HT1080 (cell line): Measurements from ENCODE around the gene ZNF330. TPM values are rescaled to one million over a fixed set of nuclear protein-coding genes. Genes with fewer than 3 reads are reported as not detected.
"Not testable (repeated sequence)": the region's sequence is repeated elsewhere in the genome, so short reads cannot be mapped to it uniquely, and the experiment has no call there.

Experiments used
- DNase-seq: peaks from one replicate; pipeline ENCODE4 v3.0.0-alpha.2; 2015; ENCODE audit warnings: low read depth
- polyA plus RNA-seq, 2 experiments: library from polyadenylated mRNA; depleted of rRNA; stranded (reverse); fragments of >200 nt; gene quantifications; 2 replicates each; pipeline ENCODE4 v1.2.3, GENCODE V29; 2015
- total RNA-seq: library from RNA; depleted of rRNA; stranded (reverse); fragments of >200 nt; shearing (Covaris generic); gene quantifications from 2 replicates; pipeline ENCODE4 v1.2.3, GENCODE V29; 2014; rRNA removed

The ZNF330 gene
- total RNA-seq: 56.8 and 60.7 TPM in 2 replicates
- polyA plus RNA-seq (2015; cell fraction: cytosol; rRNA removed): 61.6 and 75.7 TPM in 2 replicates
- 74.9 and 75.4 TPM in 2 replicates for polyA plus RNA-seq (2015; cell fraction: nucleus; rRNA removed)

DNA sequence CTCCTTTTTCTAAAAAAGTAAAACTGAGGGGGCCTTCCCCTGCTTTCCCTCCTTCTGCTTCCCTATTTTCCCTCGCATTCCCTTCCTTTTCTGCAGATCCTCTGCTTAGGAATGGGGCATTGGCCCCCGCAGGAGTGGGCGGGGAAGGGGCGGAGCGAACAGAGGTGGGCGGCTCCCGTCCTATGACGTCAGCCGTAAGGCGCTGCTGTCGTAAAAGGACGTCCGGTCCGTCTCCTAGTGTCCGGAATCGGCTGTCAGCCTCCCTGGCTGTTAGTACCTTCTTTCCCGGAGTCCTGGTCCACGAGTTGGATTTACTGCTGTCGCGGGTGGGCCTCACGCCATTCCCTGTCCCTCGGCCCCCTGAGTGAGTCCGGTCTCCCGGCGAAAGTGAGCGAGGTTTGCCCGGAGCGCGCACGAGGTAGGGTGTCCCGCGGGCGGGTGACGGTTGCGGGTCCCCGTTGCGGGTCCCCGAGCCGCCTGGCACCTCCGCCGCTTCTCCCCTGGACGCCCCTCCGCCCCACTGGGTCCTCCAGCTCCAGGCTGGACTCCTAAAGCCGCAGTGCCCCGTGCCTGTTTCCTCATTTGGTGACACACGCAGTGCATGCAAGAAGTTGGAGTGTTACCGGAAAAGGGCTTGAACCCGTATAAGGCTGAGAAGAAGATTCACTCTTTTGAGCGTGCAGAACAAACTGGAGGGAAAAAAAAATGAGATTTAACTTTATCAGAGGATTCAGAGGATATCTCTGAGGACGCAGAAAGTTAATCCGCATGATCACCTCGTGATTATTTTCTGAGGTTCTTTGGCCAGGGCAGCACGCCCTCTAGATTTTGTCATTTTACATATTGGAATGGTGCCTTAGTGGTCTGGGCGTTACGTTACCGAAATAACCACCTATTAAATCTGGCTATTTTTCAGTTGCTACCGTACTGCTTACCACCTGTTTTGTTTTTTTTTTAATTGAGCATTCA lies at the start of gene ZNF330:
TSS of gene ZNF330 (plus strand) at position 205 of the 969 bp plus-strand sequence. CDS start 1,477 bp downstream, outside the sequence.
- DNase-seq: peak; percentile 91

DNA sequence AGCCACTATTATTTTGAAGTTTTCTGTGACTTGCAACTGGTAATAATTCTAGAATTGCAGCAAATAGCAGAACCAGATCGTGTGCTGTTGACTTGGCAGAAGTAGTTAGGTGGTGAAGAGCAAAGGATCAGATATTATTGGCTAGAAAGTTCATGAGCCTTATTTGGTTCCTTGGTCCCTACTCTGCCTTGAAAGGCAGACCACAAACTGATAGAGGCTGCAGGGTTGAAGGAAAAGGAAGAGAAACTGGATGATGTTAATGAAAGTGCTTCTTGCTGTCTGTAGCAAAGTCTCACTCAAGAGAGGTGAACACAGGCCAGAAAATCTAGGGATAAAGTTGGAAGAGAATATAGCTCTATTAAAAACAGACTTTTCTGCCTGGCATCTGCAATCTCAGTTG lies 46.2 kb upstream of the ZNF330 start:
- no peak for DNase-seq

GRCh38 chr4:141177171-141177570 lies 43.5 kb upstream of the ZNF330 start:
- no peak for DNase-seq

DNA sequence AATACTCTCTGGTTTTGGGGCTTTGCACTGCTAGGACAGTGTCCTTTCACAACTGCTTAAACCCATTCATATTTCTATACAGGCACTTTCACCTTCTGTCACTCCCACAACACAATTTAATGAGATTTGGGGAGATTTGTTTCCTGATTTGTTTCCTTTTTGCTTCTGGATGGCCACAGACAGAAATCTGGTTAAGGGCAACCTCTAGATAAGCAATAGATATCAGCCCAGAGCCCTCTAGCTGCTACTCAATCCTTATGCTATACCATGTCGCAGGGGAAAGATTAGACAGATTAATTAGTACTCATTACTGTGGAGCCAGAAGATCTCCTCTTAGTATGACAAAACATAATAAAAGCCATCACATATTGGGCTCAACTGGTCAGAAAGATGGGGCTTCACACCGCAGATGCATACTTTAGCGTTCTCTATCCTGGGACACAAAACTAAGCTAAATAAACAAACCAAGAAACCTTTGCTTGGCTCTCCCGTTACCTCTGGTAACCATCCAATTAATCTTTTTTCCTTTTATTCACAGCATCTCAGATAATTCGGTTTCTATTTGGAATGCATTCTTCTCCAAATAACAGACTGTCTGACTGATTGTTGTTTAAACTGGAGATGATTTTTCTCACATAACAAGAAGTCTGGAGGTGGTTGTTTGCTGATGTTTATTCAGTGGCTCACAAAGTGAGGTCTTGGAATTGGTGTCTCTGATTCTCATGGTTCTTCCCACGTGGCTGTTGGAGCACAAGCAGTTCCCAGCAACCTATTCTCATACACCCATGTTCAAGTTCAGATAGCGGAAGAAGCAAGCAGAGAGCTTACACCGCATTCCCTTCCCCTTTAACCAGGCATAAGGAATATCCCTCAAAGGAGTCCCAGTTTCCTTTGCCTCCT lies 41.0 kb upstream of the ZNF330 start:
- no peak for DNase-seq

DNA sequence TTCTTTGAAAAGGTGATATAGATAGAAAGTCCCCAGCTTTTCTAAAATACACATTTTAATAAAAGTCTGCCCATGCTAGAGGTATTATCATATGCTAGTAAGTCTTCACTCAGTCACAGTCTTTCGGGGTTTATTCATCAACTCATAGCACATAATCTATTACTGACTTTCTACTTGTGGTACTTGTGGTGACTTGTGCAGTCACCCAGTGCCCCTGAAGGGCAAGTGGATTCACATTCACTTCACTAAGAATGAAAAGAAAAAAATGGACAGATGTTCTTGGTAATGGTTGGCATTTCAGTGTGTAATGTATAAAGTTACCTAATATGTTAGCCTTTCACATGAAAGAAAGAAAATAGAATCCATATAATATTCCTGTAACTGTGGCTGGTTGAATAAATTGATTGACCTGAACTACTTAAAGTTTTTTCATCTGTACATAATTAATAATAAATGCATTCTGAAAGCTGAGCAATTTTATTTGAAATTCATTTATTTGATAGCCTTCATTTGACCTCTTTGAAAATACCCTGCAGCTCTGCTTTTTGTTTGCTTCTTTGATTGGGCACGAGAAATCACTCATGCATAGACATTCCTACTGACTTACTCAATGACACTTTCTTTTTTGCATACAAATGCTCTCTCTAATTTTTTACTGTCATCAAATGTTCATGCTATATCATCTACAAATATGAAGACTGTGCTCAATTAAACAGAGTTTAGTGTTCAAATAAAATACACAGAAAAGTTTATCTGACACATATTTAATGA lies 39.5 kb upstream of the ZNF330 start:
- no peak for DNase-seq

DNA sequence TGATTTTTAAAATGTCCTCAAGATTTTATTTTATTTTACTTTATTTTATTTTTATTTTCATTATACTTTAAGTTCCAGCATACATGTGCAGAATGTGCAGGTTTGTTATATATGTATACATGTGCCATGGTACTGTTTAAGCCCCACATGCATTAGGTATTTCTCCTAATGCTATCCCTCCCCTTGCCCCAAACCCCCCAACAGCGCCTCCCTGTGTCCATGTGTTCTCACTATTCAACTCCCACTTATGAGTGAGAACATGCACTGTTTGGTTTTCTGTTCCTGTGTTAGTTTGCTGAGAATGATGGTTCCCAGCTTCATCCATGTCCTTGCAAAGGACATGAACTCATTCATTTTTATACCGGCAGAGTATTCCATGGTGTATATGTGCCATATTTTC lies 37.2 kb upstream of the ZNF330 start:
- DNase-seq: not testable (repeated sequence)

DNA sequence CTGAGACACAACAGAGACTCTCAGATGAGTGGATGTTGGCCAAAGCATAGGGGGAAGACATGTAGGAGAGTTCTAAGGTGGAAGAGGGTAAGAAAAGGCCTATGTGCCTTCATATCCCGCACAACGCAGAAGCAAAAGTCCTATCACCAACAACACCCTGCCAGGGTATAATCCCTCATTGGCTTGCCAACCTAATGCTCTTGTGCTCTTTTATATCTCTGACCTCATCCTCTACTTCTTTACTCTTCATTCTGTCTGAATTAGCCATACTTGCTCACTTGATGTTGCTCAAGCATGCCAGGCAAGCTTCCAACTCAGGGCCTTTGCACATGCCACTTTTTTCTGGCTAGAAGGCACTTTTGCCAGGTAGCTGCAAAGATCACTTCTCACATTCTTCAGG lies 28.1 kb upstream of the ZNF330 start:
- no peak for DNase-seq

DNA sequence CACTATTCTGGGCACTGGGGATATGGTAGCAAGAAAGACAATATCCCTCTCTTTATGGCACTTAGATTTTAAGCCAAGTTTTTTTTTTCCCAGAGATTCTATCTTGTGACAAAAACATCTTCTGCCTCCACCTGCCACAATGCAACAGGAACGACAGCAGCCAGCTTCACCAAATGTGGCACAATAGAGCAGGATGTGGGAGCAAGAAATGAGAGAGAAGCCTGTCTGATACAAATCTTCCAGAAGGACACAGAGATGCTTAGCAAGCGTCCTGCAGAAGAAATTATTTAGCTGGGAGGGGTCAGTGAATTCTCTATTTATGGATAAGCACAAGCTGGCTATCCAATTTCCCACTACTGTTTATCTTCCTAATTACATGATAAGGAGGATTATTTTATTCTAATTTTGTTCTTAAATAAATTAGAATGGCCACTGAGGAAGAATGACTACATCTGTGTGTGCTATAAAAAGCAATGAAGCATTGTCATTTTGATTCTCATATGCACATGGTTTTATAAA lies 27.1 kb upstream of the ZNF330 start:
- no peak for DNase-seq

- DNase-seq: no peak
Measured at GRCh38 chr4:141195095-141195707, 25.5 kb upstream of the ZNF330 start.

DNA sequence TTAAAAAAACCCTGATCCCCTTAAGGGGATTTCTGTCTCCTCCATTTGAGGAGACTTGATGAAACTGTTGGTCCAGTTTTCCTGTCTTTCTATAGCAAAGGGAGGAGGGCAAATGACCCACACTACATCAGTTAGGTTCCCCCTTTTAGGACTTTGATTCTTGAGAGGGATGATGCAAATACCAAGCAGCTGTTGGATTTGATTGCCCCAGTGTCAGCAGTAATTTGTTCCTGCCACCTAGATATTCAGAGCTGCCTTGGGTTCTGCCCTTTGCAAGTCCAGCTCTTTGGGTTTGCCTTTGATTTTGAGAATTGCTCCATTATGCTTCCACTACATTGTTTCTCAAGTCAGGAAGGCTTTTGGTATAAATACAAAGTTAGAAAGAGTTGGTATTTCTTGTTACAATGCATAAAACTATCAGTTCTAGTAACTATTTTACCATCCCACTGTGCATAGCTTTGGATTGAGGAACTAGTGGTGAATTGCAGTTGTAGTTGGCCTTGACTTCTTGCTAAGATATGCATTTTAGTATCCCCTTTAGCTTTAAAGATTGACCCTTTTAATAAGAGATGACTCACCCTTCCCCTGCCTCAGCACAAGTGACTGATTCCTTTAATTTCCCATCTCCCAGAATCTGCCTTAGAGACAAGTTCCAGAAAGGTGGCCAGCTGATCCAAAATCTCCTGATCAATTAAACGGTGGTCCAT lies 24.3 kb upstream of the ZNF330 start:
- no peak for DNase-seq

DNA sequence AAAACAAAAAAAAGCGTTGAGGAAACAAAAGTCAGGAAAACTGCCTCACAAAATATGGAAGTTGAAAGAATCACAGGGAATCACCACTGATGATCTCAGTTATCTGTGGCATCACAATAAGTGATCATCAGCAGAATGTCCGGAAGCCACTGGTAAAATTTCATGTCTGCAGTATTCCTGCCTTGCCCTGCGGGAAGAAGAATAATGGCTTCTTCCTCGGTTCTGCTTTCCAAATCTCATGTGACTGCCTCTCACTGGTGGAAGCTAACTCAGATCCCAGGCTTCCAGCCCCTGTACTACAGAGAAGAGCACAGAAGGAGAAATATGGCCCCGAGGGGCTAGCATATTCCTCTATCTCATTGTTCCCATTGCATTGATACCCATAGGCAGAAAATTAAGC lies 12.7 kb upstream of the ZNF330 start:
- DNase-seq: no peak

DNA sequence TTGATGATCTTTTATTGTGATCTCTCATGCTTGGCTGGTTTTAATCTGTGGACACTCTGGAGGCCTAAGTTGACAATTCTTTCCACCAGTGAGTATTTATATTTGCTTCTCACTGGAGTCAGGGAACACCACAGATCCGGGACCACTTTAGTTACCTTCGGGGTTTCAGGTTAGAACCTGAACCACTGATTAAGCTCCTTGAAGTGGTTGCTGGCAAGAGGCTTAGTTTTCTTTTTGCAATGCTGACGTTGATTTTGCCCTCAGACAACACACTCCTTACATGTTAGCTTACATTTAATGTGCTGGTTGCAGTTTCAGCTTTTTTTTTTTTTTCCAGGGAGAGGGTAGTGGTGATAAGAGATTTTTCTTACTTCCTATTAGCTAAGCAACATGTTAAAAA lies 10.5 kb upstream of the ZNF330 start:
- no peak for DNase-seq

DNA sequence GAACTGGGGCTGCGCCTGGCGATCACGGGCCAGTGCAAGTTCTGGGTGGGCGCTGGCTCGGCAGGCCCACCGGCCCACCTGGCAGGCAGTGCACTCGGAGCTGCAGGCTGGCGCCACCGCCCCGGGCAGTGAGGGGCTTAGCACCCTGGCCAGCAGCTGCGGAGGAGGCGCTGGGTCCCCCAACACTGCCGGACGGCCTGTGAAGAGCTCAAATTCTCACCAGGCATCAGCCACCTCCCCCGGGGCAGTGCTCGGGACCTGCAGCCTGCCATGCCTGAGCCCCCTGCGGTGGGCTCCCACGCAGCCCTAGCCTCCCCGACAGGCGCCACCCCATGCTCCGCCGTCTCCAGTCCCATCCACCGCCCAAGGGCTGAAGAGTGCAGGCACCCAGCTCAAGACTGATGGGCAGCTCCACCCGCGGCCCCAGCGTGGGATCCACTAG lies 7.1 kb upstream of the ZNF330 start:
- DNase-seq: no peak

DNA sequence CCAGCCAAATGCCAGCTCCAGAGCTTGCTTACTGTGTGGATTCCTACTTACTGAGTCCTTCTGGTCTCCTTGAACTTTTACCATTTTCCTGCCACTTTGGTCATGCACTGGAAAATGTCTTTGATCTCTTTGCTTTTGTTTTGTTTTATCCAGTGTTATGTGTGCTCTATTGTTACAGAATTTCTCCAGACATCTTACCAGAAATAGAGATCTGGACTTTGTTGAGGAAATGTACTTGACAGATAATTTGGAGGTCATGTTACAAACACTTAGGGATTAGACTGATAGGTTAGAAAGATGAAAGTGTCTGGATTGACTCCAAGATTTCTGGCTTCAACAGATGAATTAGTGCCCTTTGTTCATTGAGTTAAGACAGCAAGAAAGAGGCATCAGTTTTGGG lies 5.7 kb upstream of the ZNF330 start:
- DNase-seq: no peak

DNA sequence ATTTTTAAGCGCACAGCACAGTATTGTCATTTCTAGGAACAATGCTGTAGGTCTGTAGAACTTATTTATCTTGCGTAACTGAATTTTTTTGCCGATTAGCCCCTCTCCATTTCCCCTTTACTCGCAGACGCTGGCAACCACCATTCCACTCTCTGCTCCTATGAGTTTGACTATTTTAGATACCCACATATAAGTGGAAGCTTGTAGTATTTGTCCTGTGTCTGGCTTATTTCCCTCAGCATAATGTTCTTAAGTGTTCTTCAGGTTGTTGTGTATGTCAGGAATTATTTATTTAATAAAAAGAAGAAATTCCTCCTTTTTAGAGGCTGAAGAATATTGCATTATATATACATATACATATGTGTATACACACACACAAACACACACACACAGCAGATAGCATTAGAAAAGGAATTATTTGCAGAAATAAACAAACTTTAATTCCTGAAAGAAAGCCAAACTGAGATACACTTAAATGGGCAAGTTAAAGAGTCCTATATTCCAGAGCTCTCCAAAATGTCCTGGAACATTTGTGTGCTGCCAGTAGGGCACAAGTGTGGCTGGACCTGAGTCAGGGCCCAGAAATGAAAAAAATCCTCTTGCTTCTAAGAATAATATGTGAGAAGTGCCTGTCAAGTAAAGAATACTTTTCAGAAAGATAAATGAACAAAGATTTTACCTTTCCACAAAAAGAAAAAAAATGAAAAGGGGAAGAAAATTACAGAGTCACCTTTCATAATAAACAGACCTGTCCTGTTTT lies 4.5 kb upstream of the ZNF330 start:
- DNase-seq: no peak

DNA sequence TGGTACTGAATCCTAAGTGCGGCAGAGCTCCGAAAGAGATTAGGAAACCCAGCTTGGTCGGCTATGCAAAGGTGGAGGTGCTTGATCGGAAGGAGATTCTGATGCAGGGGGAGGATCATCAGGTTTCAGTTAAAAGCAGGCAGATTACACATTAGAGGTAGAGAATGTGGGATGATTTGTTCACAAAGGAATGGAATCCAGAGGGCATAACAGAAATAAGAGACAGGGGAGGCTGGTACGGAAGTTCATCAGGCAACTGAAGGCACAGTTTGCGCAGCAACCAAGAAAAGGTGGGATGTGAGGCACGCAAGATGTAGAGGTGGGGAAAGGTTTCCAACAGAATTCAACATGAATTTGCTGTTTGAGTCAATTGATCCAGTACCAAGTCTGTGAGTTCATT lies 424 bp upstream of the ZNF330 start:
- DNase-seq: peak; percentile 8

GRCh38 chr4:141223418-141223817 lies 2.7 kb downstream of the ZNF330 start:
- no peak for DNase-seq

DNA sequence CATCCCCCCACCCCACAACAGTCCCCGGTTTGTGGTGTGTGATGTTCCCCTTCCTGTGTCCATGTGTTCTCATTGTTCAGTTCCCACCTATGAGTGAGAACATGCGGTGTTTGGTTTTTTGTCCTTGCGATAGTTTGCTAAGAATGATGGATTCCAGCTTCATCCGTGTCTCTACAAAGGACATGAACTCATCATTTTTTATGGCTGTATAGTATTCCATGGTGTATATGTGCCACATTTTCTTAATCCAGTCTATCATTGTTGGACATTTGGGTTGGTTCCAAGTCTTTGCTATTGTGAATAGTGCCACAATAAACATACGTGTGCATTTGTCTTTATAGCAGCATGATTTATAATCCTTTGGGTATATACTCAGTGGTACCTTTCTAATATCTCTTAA lies 6.6 kb downstream of the ZNF330 start:
- not testable (repeated sequence) for DNase-seq
